Measurements from ENCODE around the gene TRIM36. TPM values are rescaled to one million over a fixed set of nuclear protein-coding genes. Genes with fewer than 3 reads are reported as not detected.

Gene TRIM36
- total RNA-seq, 4 donors from 2014 or later: 1.1 to 4.0 (median 2.0) TPM

DNA sequence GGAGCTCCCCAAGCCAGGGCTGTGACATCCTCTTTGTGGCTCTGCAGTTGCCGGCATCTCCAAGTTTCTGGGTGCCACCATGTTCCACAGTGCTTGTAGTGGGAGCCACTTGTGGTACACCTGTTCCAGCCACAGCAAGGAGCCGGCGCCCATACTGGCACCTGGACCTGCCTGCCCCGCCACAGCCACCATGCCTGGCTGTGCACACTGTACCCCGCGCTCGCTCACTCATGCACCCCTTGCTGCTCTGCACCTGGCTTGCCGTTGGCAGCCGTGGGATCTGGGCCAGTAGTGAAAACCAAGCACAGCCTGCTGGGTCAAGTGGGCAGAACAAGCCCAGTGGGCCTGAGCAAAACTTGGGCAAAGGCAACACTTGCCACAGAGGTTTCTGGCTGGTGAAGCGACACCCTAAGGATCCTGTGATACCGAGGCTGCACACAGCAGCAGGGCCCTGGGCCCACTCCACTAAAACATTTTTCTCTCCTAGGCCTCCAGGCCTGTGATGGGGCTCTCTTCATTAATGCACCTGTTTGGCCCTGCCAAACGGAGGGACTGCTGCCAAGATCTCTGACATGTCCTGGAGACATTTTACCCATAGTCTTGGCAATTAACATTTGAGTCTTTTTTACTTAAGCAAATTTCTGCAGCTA, 2.8 kb downstream of the TRIM36 start:
- DNase-seq (ENCODE audit: low spot score in 2 of 2): no peak
- Histone ChIP-seq H3K4me3 (no peak overlapping the region), H3K9me3 (no peaks in the 10 kb centered on the region), H3K4me1 (peaks cover 23% of the 10 kb centered on the region), H3K27ac (no peak overlapping the region), H3K27me3 (peaks cover 44% of the 10 kb centered on the region), H3K36me3 (no peaks in the 10 kb centered on the region)
- no peak for TF ChIP-seq EP300 (IDR thresholded peaks at IDR 0.05)
- WGBS: 95% methylated on average over 12 of the region's 12 CpGs

DNA sequence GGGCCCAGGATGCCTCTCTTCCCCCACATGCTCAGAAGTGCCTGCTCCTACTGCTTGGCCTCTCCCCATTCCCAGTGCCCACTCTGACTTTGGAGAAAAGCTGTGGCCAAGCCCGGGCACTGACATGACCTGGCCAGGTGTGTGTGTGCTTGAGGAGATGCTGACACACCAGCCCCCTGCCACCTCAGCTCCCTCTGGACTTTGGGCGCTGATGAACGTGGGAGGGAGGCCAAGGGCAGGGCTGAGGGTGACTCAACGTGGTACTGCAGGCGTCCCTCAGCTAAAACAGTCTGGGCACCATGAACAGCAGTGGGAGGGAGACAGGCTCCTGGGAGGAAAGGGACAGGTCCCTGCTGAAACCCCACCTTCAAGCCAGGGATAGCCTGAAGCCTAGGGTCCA, 3.9 kb downstream of the TRIM36 start:
- 91% methylated on average over 5 of the region's 5 CpGs for WGBS
- no peak for TF ChIP-seq POLR2A (IDR thresholded peaks at IDR 0.05)
- TF ChIP-seq, protein P1, sequence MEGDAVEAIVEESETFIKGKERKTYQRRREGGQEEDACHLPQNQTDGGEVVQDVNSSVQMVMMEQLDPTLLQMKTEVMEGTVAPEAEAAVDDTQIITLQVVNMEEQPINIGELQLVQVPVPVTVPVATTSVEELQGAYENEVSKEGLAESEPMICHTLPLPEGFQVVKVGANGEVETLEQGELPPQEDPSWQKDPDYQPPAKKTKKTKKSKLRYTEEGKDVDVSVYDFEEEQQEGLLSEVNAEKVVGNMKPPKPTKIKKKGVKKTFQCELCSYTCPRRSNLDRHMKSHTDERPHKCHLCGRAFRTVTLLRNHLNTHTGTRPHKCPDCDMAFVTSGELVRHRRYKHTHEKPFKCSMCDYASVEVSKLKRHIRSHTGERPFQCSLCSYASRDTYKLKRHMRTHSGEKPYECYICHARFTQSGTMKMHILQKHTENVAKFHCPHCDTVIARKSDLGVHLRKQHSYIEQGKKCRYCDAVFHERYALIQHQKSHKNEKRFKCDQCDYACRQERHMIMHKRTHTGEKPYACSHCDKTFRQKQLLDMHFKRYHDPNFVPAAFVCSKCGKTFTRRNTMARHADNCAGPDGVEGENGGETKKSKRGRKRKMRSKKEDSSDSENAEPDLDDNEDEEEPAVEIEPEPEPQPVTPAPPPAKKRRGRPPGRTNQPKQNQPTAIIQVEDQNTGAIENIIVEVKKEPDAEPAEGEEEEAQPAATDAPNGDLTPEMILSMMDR (IDR thresholded peaks at IDR 0.05): no peak
- TF ChIP-seq POLR2AphosphoS5 (IDR thresholded peaks at IDR 0.05): no peak
- Histone ChIP-seq H3K4me1 (peaks cover 19% of the 10 kb centered on the region), H3K36me3 (no peaks in the 10 kb centered on the region), H3K27ac (no peak overlapping the region), H3K27me3 (peaks cover 40% of the 10 kb centered on the region), H3K9me3 (no peaks in the 10 kb centered on the region), H3K4me3 (no peak overlapping the region)
- no peak for DNase-seq (ENCODE audit: low spot score in 2 of 2)

DNA sequence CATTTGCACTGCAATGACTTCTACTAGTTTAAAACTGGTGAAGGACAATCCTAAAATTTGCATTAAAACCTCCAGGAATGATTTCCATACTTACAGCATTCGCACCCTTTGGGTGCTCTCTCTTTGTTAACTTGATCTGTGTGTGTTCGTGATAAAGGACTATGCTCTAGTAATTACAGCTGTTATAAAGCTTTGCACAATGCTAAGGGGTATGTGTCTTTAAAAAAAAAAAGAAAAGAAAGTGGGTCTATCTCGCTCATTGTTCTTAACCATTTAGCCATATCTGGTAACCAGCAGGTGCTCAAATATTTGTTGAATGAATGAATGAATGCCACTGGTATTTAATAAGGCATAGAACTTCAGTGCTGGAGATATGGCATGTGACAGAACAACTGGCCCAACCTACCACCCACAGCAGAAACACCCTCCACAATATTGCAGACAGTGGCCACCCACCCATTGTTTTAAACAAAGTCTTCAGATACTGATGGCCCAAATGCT, 8.7 kb downstream of the TRIM36 start:
- peaks cover 21% of the 10 kb centered on the region for H3K27me3 ChIP-seq
- TF ChIP-seq EP300 (IDR thresholded peaks at IDR 0.05) (no peak), POLR2AphosphoS5 (IDR thresholded peaks at IDR 0.05) (no peak), POLR2A (IDR thresholded peaks at IDR 0.05) (no peak)
- TF ChIP-seq, protein P1 (IDR thresholded peaks at IDR 0.05): no peak
- H3K4me3 ChIP-seq: no peak overlapping the region
- H3K9me3 ChIP-seq: no peaks in the 10 kb centered on the region
- no peaks in the 10 kb centered on the region for H3K4me1 ChIP-seq
- no peak for DNase-seq (ENCODE audit: low spot score in 2 of 2)
- H3K36me3 ChIP-seq: no peaks in the 10 kb centered on the region
- no peak overlapping the region for H3K27ac ChIP-seq
- WGBS: 93% methylated on average over 3 of the region's 3 CpGs

GRCh38 chr5:115151208-115151805, 18.4 kb downstream of the TRIM36 start:
- 90% methylated on average over 6 of the region's 6 CpGs for WGBS
- H3K4me1 ChIP-seq: no peaks in the 10 kb centered on the region
- no peaks in the 10 kb centered on the region for H3K9me3 ChIP-seq
- no peak for DNase-seq (ENCODE audit: low spot score in 2 of 2)
- no peak overlapping the region for H3K27ac ChIP-seq
- H3K27me3 ChIP-seq: no peaks in the 10 kb centered on the region
- H3K36me3 ChIP-seq: no peaks in the 10 kb centered on the region
- TF ChIP-seq, protein P1 (IDR thresholded peaks at IDR 0.05): no peak
- TF ChIP-seq EP300 (IDR thresholded peaks at IDR 0.05) (no peak), POLR2AphosphoS5 (IDR thresholded peaks at IDR 0.05) (no peak), POLR2A (IDR thresholded peaks at IDR 0.05) (no peak)
- H3K4me3 ChIP-seq: no peak overlapping the region

GRCh38 chr5:115150512-115150911, 19.2 kb downstream of the TRIM36 start:
- Histone ChIP-seq H3K9me3 (no peaks in the 10 kb centered on the region), H3K36me3 (no peaks in the 10 kb centered on the region)
- 77% methylated on average over 5 of the region's 5 CpGs for WGBS

More at GRCh38 chr5:115150512-115150911, 19.2 kb downstream of the TRIM36 start:
- H3K4me1 ChIP-seq: no peaks in the 10 kb centered on the region
- H3K27me3 ChIP-seq: no peaks in the 10 kb centered on the region
- TF ChIP-seq, protein P1 (IDR thresholded peaks at IDR 0.05): no peak
- DNase-seq (ENCODE audit: low spot score in 2 of 2): no peak
- H3K27ac ChIP-seq: no peak overlapping the region
- no peak overlapping the region for H3K4me3 ChIP-seq
